DND-41 (cell line): ENCODE data around the gene KRT7.

Experiments used
- ATAC-seq: fragments of 200-7000 bp; cut with Tn5 transposase; 3 replicates; pipeline ENCODE4 v1.9.1; 2021; ENCODE audit warnings: low read depth; ENCODE audit not compliant: insufficient read depth
- DNase-seq: peaks from one replicate; pipeline ENCODE4 v3.0.0-alpha.2; 2020
- H2AFZ ChIP-seq: 2 replicates; pipeline ENCODE4 v1.6.0; 2012; ENCODE audit warnings: low read depth, low read length
- H3K27ac ChIP-seq: 2 replicates; pipeline ENCODE4 v1.5.1; 2012; ENCODE audit warnings: low read length, inconsistent platforms
- H3K27me3 ChIP-seq: fragments of 200-600 bp; sonication (generic); 2 replicates; pipeline ENCODE4 v1.6.0; 2012; ENCODE audit warnings: low read length, mild to moderate bottlenecking, inconsistent platforms; ENCODE audit not compliant: insufficient read depth, poor library complexity
- H3K36me3 ChIP-seq: 2 replicates; pipeline ENCODE4 v1.5.1; 2012; ENCODE audit warnings: low read length, inconsistent platforms; ENCODE audit not compliant: insufficient read depth
- H3K4me1 ChIP-seq: 2 replicates; pipeline ENCODE4 v1.5.1; 2012; ENCODE audit warnings: mild to moderate bottlenecking, low read length; ENCODE audit not compliant: insufficient read depth
- H3K4me2 ChIP-seq: 2 replicates; pipeline ENCODE4 v1.6.0; 2012; ENCODE audit warnings: mild to moderate bottlenecking, moderate library complexity, low read length, inconsistent platforms; ENCODE audit not compliant: insufficient read depth
- H3K4me3 ChIP-seq, 2 experiments: fragments of 200-600 bp in 1 of 2; shearing (Covaris generic) in 1 of 2; 2 replicates each; pipeline ENCODE4 v1.5.1; 2012 to 2016; ENCODE audit warnings: inconsistent platforms in 2 of 2, low read length in 2 of 2, mild to moderate bottlenecking in 2 of 2, low read depth in 1 of 2, moderate library complexity in 1 of 2
- H3K79me2 ChIP-seq: 2 replicates; pipeline ENCODE4 v1.6.0; 2012; ENCODE audit warnings: low read length, inconsistent platforms; ENCODE audit not compliant: insufficient read depth
- H3K9ac ChIP-seq: 2 replicates; pipeline ENCODE4 v1.6.0; 2012; ENCODE audit warnings: low read depth, mild to moderate bottlenecking, inconsistent platforms, low read length, moderate library complexity
- H3K9me3 ChIP-seq: 2 replicates; pipeline ENCODE4 v1.5.1; 2012; ENCODE audit warnings: low read length, moderate library complexity, mild to moderate bottlenecking, inconsistent platforms; ENCODE audit not compliant: insufficient read depth, severe bottlenecking
- H4K20me1 ChIP-seq: 2 replicates; pipeline ENCODE4 v1.6.0; 2012; ENCODE audit warnings: low read length; ENCODE audit not compliant: insufficient read depth
- CTCF ChIP-seq: IDR thresholded peaks from 2 replicates; pipeline ENCODE4 v1.5.1; 2012; ENCODE audit warnings: borderline replicate concordance, low read length, moderate library complexity, mild to moderate bottlenecking; ENCODE audit not compliant: poor library complexity, severe bottlenecking; ENCODE audit errors: extremely low read depth
- EZH2 ChIP-seq: IDR thresholded peaks from 3 replicates; pipeline ENCODE4 v1.6.1; 2012; ENCODE audit warnings: borderline replicate concordance, low read depth, mild to moderate bottlenecking, moderate library complexity, low read length, inconsistent platforms; ENCODE audit not compliant: severe bottlenecking

Gene KRT7

GRCh38 chr12:52226446-52226845 lies 6.6 kb upstream of the KRT7 start:
- H3K4me1 ChIP-seq: no peaks in the 10 kb centered on the region
- no peak overlapping the region for H3K9ac ChIP-seq
- no peak overlapping the region for H3K27ac ChIP-seq

GRCh38 chr12:52227606-52228166 lies 5.4 kb upstream of the KRT7 start:
- Histone ChIP-seq H3K27ac (no peak overlapping the region), H3K4me1 (no peaks in the 10 kb centered on the region), H3K4me3 (no peak overlapping the region), H3K36me3 (no peaks in the 10 kb centered on the region), H4K20me1 (peaks cover 3% of the 10 kb centered on the region; the same call in 1 of the 2 replicates), H3K27me3 (peaks cover 7% of the 10 kb centered on the region), H3K4me2 (no peak overlapping the region), H2AFZ (no peak overlapping the region), H3K9ac (no peak overlapping the region), H3K9me3 (no peaks in the 10 kb centered on the region), H3K79me2 (no peaks in the 10 kb centered on the region)
- TF ChIP-seq EZH2: no peak
- TF ChIP-seq CTCF: no peak
- no peak for ATAC-seq
- no peak for DNase-seq

More at GRCh38 chr12:52226446-52226845, 6.6 kb upstream of the KRT7 start:
- H3K9me3 ChIP-seq: no peaks in the 10 kb centered on the region
- H3K79me2 ChIP-seq: no peaks in the 10 kb centered on the region
- peaks cover 7% of the 10 kb centered on the region for H3K27me3 ChIP-seq
- no peak overlapping the region for H2AFZ ChIP-seq
- H3K4me2 ChIP-seq: no peak overlapping the region
- TF ChIP-seq EZH2 (no peak), CTCF (no peak)
- H4K20me1 ChIP-seq: peaks cover 3% of the 10 kb centered on the region; the same call in 1 of the 2 replicates
- H3K36me3 ChIP-seq: no peaks in the 10 kb centered on the region
- no peak for DNase-seq
- no peak overlapping the region for H3K4me3 ChIP-seq
- no peak for ATAC-seq

GRCh38 chr12:52228366-52228765 lies 4.7 kb upstream of the KRT7 start:
- no peak for ATAC-seq
- DNase-seq: no peak
- no peaks in the 10 kb centered on the region for H3K79me2 ChIP-seq
- peaks cover 3% of the 10 kb centered on the region; the same call in 1 of the 2 replicates for H4K20me1 ChIP-seq
- H3K4me1 ChIP-seq: no peaks in the 10 kb centered on the region
- no peak overlapping the region for H3K9ac ChIP-seq
- no peaks in the 10 kb centered on the region for H3K36me3 ChIP-seq
- H3K9me3 ChIP-seq: no peaks in the 10 kb centered on the region
- no peak overlapping the region for H2AFZ ChIP-seq
- no peak overlapping the region for H3K4me2 ChIP-seq
- H3K27me3 ChIP-seq: peaks cover 7% of the 10 kb centered on the region
- H3K4me3 ChIP-seq: no peak overlapping the region
- no peak overlapping the region for H3K27ac ChIP-seq
- TF ChIP-seq CTCF: no peak
- no peak for TF ChIP-seq EZH2
